Astrocyte (in vitro differentiated cells and primary cell): Measurements from ENCODE around the gene AQP5. TPM values are rescaled to one million over a fixed set of nuclear protein-coding genes. Genes with fewer than 3 reads are reported as not detected.

Experiments
- DNase-seq: peaks from one replicate; pipeline ENCODE4 v3.0.0-alpha.2; 2010; ENCODE audit warnings: low read depth
- FAIRE-seq: peaks from 2 replicates; lab custom pipeline; 2011; peaks lifted over from hg19 to GRCh38; lab: Jason Lieb, UNC
- H2AFZ ChIP-seq: 2 replicates; pipeline ENCODE4 v1.6.0; 2012; ENCODE audit warnings: low read depth, low read length, inconsistent platforms
- H3K27ac ChIP-seq: 2 replicates; pipeline ENCODE4 v1.5.1; 2011; ENCODE audit warnings: low read depth, low read length, inconsistent platforms
- H3K27me3 ChIP-seq: 2 replicates; pipeline ENCODE4 v1.6.0; 2011; ENCODE audit warnings: low read length, inconsistent platforms; ENCODE audit not compliant: insufficient read depth
- H3K36me3 ChIP-seq: 2 replicates; pipeline ENCODE4 v1.5.1; 2011; ENCODE audit warnings: low read length, inconsistent platforms; ENCODE audit not compliant: insufficient read depth
- H3K4me1 ChIP-seq: 2 replicates; pipeline ENCODE4 v1.5.1; 2011; ENCODE audit warnings: low read length, inconsistent platforms; ENCODE audit not compliant: insufficient read depth
- H3K4me2 ChIP-seq: 2 replicates; pipeline ENCODE4 v1.6.0; 2012; ENCODE audit warnings: low read length, inconsistent platforms
- H3K4me3 ChIP-seq: 2 replicates; pipeline ENCODE4 v1.5.1; 2011; ENCODE audit warnings: low read depth, mild to moderate bottlenecking, low read length, inconsistent platforms; ENCODE audit not compliant: insufficient read depth
- H3K79me2 ChIP-seq: 2 replicates; pipeline ENCODE4 v1.6.0; 2012; ENCODE audit warnings: mild to moderate bottlenecking, low read length, inconsistent platforms; ENCODE audit not compliant: insufficient read depth
- H3K9ac ChIP-seq: 2 replicates; pipeline ENCODE4 v1.6.0; 2012; ENCODE audit warnings: mild to moderate bottlenecking, low read length, inconsistent platforms
- H3K9me3 ChIP-seq: 2 replicates; pipeline ENCODE4 v1.5.1; 2012; ENCODE audit warnings: low read depth, mild to moderate bottlenecking, low read length, inconsistent platforms; ENCODE audit not compliant: insufficient read depth
- H4K20me1 ChIP-seq: 2 replicates; pipeline ENCODE4 v1.6.0; 2012; ENCODE audit warnings: low read length, inconsistent platforms; ENCODE audit not compliant: insufficient read depth
- H3K27ac Mint-ChIP-seq: one replicate; pipeline ENCODE4 v1.8.0; 2021; ENCODE audit warnings: mild to moderate bottlenecking, mixed read lengths; ENCODE audit not compliant: unreplicated experiment
- H3K27me3 Mint-ChIP-seq: one replicate; pipeline ENCODE4 v1.8.0; 2021; ENCODE audit warnings: low read depth, mixed read lengths; ENCODE audit not compliant: unreplicated experiment
- H3K36me3 Mint-ChIP-seq: one replicate; pipeline ENCODE4 v1.8.0; 2021; ENCODE audit warnings: low read depth, mixed read lengths; ENCODE audit not compliant: unreplicated experiment
- H3K4me1 Mint-ChIP-seq: one replicate; pipeline ENCODE4 v1.8.0; 2021; ENCODE audit warnings: low read depth, mixed read lengths; ENCODE audit not compliant: unreplicated experiment
- H3K4me3 Mint-ChIP-seq: one replicate; pipeline ENCODE4 v1.8.0; 2021; ENCODE audit warnings: mild to moderate bottlenecking, moderate library complexity, mixed read lengths; ENCODE audit not compliant: unreplicated experiment
- H3K9me3 Mint-ChIP-seq: one replicate; pipeline ENCODE4 v1.8.0; 2021; ENCODE audit warnings: mild to moderate bottlenecking, mixed read lengths; ENCODE audit not compliant: unreplicated experiment
- EZH2 ChIP-seq: IDR thresholded peaks from 2 replicates; pipeline ENCODE4 v1.6.1; 2012; ENCODE audit warnings: mild to moderate bottlenecking, low read length, inconsistent platforms; ENCODE audit not compliant: insufficient read depth
- total RNA-seq: library from RNA; stranded (reverse); gene quantifications from 2 replicates; pipeline ENCODE4 v1.2.1, GENCODE V29; 2021
- TF ChIP-seq, protein P1 (sequence below): IDR thresholded peaks from 2 replicates; pipeline ENCODE4 v1.5.1; 2011; ENCODE audit warnings: low read depth, mild to moderate bottlenecking, inconsistent platforms, low read length, moderate library complexity; ENCODE audit not compliant: insufficient read depth

The AQP5 gene
- total RNA-seq, 1 donor from 2014 or later = not detected

DNA sequence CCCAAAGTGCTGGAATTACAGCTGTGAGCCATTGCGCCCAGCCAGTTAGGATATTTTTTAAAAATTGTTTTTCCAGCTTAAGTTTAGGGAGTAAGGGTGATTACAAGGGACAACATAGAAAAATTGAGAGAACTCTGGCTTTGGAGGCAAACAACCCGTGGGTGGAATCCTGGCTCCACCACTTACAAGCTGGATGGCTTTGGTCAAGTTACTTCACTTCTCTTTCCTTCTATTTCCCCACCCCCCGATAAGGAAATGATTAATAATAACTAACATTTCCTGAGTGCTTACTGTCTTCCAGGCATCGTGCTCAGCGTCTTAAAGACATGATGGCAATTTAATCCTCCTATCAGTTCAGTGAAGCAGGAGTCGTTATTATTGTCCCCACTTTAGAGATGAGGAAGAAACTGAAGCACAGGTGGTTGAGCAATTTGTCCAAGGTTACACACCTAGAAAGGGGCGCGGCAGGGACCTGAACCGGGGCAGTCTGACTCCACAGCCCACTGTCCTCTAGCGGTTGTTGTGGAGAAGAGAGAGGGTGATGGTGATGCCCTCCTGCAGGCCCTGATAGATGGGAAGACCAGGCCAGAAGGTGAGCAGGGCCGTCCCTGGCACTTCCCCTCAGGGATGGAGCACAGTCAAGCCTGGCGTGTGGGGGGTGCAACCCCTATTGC, 41.3 kb upstream of the AQP5 start:
- FAIRE-seq (no peak), DNase-seq (peak; percentile 30)
- Histone ChIP-seq H3K27ac (no peak overlapping the region), H3K79me2 (no peaks in the 10 kb centered on the region), H4K20me1 (no peaks in the 10 kb centered on the region), H3K9ac (no peak overlapping the region), H2AFZ (no peak overlapping the region), H3K4me2 (peak overlapping the region; percentile 17), H3K9me3 (no peaks in the 10 kb centered on the region), H3K4me3 (no peak overlapping the region), H3K4me1 (peaks cover 5% of the 10 kb centered on the region), H3K36me3 (no peaks in the 10 kb centered on the region), H3K27me3 (no peaks in the 10 kb centered on the region)
- peaks cover 2% of the 10 kb centered on the region for H3K36me3 Mint-ChIP-seq
- H3K27ac Mint-ChIP-seq = no peak overlapping the region
- peaks cover 31% of the 10 kb centered on the region for H3K27me3 Mint-ChIP-seq
- H3K4me1 Mint-ChIP-seq = peaks cover 11% of the 10 kb centered on the region
- H3K4me3 Mint-ChIP-seq = no peak overlapping the region
- H3K9me3 Mint-ChIP-seq = no peaks in the 10 kb centered on the region
- TF ChIP-seq, protein P1, sequence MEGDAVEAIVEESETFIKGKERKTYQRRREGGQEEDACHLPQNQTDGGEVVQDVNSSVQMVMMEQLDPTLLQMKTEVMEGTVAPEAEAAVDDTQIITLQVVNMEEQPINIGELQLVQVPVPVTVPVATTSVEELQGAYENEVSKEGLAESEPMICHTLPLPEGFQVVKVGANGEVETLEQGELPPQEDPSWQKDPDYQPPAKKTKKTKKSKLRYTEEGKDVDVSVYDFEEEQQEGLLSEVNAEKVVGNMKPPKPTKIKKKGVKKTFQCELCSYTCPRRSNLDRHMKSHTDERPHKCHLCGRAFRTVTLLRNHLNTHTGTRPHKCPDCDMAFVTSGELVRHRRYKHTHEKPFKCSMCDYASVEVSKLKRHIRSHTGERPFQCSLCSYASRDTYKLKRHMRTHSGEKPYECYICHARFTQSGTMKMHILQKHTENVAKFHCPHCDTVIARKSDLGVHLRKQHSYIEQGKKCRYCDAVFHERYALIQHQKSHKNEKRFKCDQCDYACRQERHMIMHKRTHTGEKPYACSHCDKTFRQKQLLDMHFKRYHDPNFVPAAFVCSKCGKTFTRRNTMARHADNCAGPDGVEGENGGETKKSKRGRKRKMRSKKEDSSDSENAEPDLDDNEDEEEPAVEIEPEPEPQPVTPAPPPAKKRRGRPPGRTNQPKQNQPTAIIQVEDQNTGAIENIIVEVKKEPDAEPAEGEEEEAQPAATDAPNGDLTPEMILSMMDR = no peak
- TF ChIP-seq EZH2 = no peak

- H3K36me3 ChIP-seq = no peaks in the 10 kb centered on the region
- peaks cover 5% of the 10 kb centered on the region for H3K4me1 ChIP-seq
- Mint-ChIP-seq H3K36me3 (peaks cover 2% of the 10 kb centered on the region), H3K27me3 (peaks cover 31% of the 10 kb centered on the region), H3K27ac (no peak overlapping the region), H3K9me3 (no peaks in the 10 kb centered on the region), H3K4me3 (no peak overlapping the region), H3K4me1 (peaks cover 13% of the 10 kb centered on the region)
- no peak overlapping the region for H3K27ac ChIP-seq
- H3K27me3 ChIP-seq = no peaks in the 10 kb centered on the region
- no peaks in the 10 kb centered on the region for H3K9me3 ChIP-seq
- FAIRE-seq = no peak
- TF ChIP-seq, protein P1 = no peak
- TF ChIP-seq EZH2 = no peak
- H3K4me3 ChIP-seq = no peak overlapping the region
- no peak overlapping the region for H3K4me2 ChIP-seq
- H2AFZ ChIP-seq = no peak overlapping the region
- no peak for DNase-seq
- no peak overlapping the region for H3K9ac ChIP-seq
- H3K79me2 ChIP-seq = no peaks in the 10 kb centered on the region
- no peaks in the 10 kb centered on the region for H4K20me1 ChIP-seq
Measured at GRCh38 chr12:49920915-49921286, 40.8 kb upstream of the AQP5 start.

DNA sequence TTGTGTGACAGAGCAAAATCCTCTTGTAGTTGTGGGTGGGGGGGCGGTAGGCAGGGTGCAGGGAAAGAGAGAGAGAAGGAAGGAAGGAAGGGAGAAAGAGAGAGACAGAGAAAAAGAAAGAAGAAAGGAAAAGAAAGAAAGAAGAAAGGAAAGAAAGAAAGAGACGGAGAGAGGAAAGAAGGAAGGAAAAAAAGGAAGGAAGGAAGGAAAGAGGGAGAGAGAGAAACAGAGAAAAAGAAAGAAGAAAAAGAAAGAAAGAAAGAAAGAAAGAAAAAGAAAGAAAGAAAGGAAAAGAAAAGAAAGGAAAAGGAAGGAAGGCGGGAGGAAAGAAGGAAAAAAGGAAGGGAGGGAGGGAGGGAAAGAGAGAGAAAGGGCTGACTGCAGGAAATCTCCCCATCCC, 40.4 kb upstream of the AQP5 start:
- FAIRE-seq (no peak), DNase-seq (no peak)
- H3K4me3 Mint-ChIP-seq = no peak overlapping the region
- no peak overlapping the region for H3K27ac Mint-ChIP-seq
- no peaks in the 10 kb centered on the region for H3K36me3 ChIP-seq
- H3K4me3 ChIP-seq = no peak overlapping the region
- no peak overlapping the region for H2AFZ ChIP-seq
- H3K27me3 Mint-ChIP-seq = peaks cover 31% of the 10 kb centered on the region
- H3K9me3 ChIP-seq = no peaks in the 10 kb centered on the region
- H3K36me3 Mint-ChIP-seq = peaks cover 2% of the 10 kb centered on the region
- no peak for TF ChIP-seq EZH2
- TF ChIP-seq, protein P1 = no peak
- no peak overlapping the region for H3K27ac ChIP-seq
- H3K9ac ChIP-seq = no peak overlapping the region
- no peaks in the 10 kb centered on the region for H4K20me1 ChIP-seq
- H3K9me3 Mint-ChIP-seq = no peaks in the 10 kb centered on the region
- H3K4me2 ChIP-seq = no peak overlapping the region
- no peaks in the 10 kb centered on the region for H3K79me2 ChIP-seq
- peaks cover 5% of the 10 kb centered on the region for H3K4me1 ChIP-seq
- peaks cover 16% of the 10 kb centered on the region for H3K4me1 Mint-ChIP-seq
- H3K27me3 ChIP-seq = no peaks in the 10 kb centered on the region
